Measurements from ENCODE around the gene ACKR2. TPM values are rescaled to one million over a fixed set of nuclear protein-coding genes. Genes with fewer than 3 reads are reported as not detected.

ACKR2 gene
- total and polyA plus RNA-seq, 2 experiments from 2014 or later = 0.35 TPM; not detected in 1

- Histone ChIP-seq H3K4me3 (no peak overlapping the region), H3K27me3 (ENCODE audit: insufficient read depth) (no peaks in the 10 kb centered on the region), H2AFZ (no peak overlapping the region), H3K79me2 (replicated peaks; ENCODE audit: insufficient read depth) (no peaks in the 10 kb centered on the region), H3K9me2 (ENCODE audit: insufficient read depth) (no peaks in the 10 kb centered on the region), H3F3A (replicated peaks; ENCODE audit: low read depth) (no peaks in the 10 kb centered on the region), H3K4me2 (no peak overlapping the region), H3K27ac (ENCODE audit: low read depth) (no peak overlapping the region), H3K4me1 (ENCODE audit: insufficient read depth) (peaks cover 7% of the 10 kb centered on the region), H4K20me1 (replicated peaks; ENCODE audit: insufficient read depth) (no peaks in the 10 kb centered on the region), H3K36me3 (ENCODE audit: insufficient read depth) (no peaks in the 10 kb centered on the region)
- H3K4me3 Mint-ChIP-seq = no peak overlapping the region
- peaks cover 9% of the 10 kb centered on the region for H3K27me3 Mint-ChIP-seq (ENCODE audit: insufficient read depth, low read depth, poor library complexity)
- peaks cover 13% of the 10 kb centered on the region for H3K4me1 Mint-ChIP-seq
- no peaks in the 10 kb centered on the region; the same call in 2 of the 3 replicates for H3K36me3 Mint-ChIP-seq (ENCODE audit: low read depth)
- peaks cover 22% of the 10 kb centered on the region; the same call in 2 of the 3 replicates for H3K9me3 Mint-ChIP-seq
- no peak for ATAC-seq
- no peak for TF ChIP-seq POLR2AphosphoS5 (IDR thresholded peaks at IDR 0.05; ENCODE audit: low read depth)
- no peak for TF ChIP-seq EZH2 (IDR thresholded peaks at IDR 0.05; ENCODE audit: low read depth, unreplicated experiment)
- TF ChIP-seq NANOG (IDR thresholded peaks at IDR 0.05; ENCODE audit: borderline replicate concordance) = no peak
- no peak for TF ChIP-seq EZH2phosphoT487 (IDR thresholded peaks at IDR 0.05; ENCODE audit: unreplicated experiment)
- TF ChIP-seq JUNB (IDR thresholded peaks at IDR 0.05; ENCODE audit: unreplicated experiment) = no peak
- no peak for TF ChIP-seq CREB1 (CRISPR knock-in tag; IDR thresholded peaks at IDR 0.05; ENCODE audit: low read depth)
- no peak for TF ChIP-seq ZNF331 (CRISPR knock-in tag; IDR thresholded peaks at IDR 0.05; ENCODE audit: low read depth)
- no peak for TF ChIP-seq STAT1 (IDR thresholded peaks at IDR 0.05; ENCODE audit: unreplicated experiment)
- TF ChIP-seq, protein P1, sequence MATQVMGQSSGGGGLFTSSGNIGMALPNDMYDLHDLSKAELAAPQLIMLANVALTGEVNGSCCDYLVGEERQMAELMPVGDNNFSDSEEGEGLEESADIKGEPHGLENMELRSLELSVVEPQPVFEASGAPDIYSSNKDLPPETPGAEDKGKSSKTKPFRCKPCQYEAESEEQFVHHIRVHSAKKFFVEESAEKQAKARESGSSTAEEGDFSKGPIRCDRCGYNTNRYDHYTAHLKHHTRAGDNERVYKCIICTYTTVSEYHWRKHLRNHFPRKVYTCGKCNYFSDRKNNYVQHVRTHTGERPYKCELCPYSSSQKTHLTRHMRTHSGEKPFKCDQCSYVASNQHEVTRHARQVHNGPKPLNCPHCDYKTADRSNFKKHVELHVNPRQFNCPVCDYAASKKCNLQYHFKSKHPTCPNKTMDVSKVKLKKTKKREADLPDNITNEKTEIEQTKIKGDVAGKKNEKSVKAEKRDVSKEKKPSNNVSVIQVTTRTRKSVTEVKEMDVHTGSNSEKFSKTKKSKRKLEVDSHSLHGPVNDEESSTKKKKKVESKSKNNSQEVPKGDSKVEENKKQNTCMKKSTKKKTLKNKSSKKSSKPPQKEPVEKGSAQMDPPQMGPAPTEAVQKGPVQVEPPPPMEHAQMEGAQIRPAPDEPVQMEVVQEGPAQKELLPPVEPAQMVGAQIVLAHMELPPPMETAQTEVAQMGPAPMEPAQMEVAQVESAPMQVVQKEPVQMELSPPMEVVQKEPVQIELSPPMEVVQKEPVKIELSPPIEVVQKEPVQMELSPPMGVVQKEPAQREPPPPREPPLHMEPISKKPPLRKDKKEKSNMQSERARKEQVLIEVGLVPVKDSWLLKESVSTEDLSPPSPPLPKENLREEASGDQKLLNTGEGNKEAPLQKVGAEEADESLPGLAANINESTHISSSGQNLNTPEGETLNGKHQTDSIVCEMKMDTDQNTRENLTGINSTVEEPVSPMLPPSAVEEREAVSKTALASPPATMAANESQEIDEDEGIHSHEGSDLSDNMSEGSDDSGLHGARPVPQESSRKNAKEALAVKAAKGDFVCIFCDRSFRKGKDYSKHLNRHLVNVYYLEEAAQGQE (IDR thresholded peaks at IDR 0.05; ENCODE audit: unreplicated experiment) = no peak
- H3K27ac Mint-ChIP-seq = no peak overlapping the region
- DNase-seq (ENCODE audit: low spot score) = no peak
Observed at GRCh38 chr3:42764561-42765295, 44.5 kb upstream of the ACKR2 start.

DNA sequence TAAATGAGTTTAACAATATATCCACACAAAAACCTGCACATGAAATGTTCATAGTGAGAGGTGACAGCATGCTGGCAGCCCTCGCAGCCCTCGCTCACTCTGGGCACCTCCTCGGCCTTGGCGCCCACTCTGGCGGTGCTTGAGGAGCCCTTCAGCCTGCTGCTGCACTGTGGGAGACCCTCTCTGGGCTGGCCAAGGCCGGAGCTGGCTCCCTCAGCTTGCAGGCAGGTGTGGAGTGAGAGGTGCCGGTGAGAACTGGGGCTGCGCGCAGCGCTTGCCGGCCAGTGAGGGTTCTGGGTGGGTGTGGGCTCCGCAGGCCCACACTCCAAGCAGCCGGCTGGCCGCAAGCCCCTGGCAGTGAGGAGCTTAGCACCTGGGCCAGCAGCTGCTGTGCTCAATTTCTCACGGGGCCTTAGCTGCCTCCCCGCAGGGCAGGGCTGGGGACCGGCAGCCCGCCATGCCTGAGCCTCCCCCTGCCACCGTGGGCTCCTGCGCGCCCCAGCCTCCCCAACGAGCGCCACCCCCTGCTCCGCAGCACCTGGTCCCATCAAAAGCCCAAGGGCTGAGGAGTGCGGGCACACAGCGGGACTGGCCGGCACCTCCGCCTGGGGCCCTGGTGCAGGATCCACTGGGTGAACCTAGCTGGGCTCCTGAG, 39.6 kb upstream of the ACKR2 start:
- no peak overlapping the region for H3K4me2 ChIP-seq
- no peak overlapping the region for H3K4me3 ChIP-seq
- peaks cover 11% of the 10 kb centered on the region for H3K27me3 ChIP-seq (ENCODE audit: insufficient read depth)
- H4K20me1 ChIP-seq (replicated peaks; ENCODE audit: insufficient read depth) = no peaks in the 10 kb centered on the region
- H2AFZ ChIP-seq = no peak overlapping the region
- no peaks in the 10 kb centered on the region for H3K36me3 ChIP-seq (ENCODE audit: insufficient read depth)
- no peak overlapping the region for H3K27ac ChIP-seq (ENCODE audit: low read depth)
- peaks cover 4% of the 10 kb centered on the region for H3K4me1 ChIP-seq (ENCODE audit: insufficient read depth)
- no peaks in the 10 kb centered on the region for H3K79me2 ChIP-seq (replicated peaks; ENCODE audit: insufficient read depth)
- DNase-seq (ENCODE audit: low spot score) = no peak
- Mint-ChIP-seq H3K27me3 (ENCODE audit: insufficient read depth, low read depth, poor library complexity) (peaks cover 29% of the 10 kb centered on the region), H3K27ac (no peak overlapping the region), H3K4me3 (no peak overlapping the region), H3K36me3 (ENCODE audit: low read depth) (peaks cover 6% of the 10 kb centered on the region), H3K9me3 (peaks cover 23% of the 10 kb centered on the region), H3K4me1 (peaks cover 15% of the 10 kb centered on the region)
- no peaks in the 10 kb centered on the region for H3K9me2 ChIP-seq (ENCODE audit: insufficient read depth)
- ATAC-seq = no peak
- H3F3A ChIP-seq (replicated peaks; ENCODE audit: low read depth) = peaks cover 2% of the 10 kb centered on the region; the same call in 1 of the 2 replicates
- TF ChIP-seq JUNB (IDR thresholded peaks at IDR 0.05; ENCODE audit: unreplicated experiment) = no peak
- TF ChIP-seq EZH2 (IDR thresholded peaks at IDR 0.05; ENCODE audit: low read depth, unreplicated experiment) = no peak
- TF ChIP-seq ZNF114 (CRISPR knock-in tag; IDR thresholded peaks at IDR 0.05) = no peak
- no peak for TF ChIP-seq POLR2AphosphoS5 (IDR thresholded peaks at IDR 0.05; ENCODE audit: low read depth)
- TF ChIP-seq CREB1 (CRISPR knock-in tag; IDR thresholded peaks at IDR 0.05; ENCODE audit: low read depth) = no peak
- no peak for TF ChIP-seq ZNF331 (CRISPR knock-in tag; IDR thresholded peaks at IDR 0.05; ENCODE audit: low read depth)
- TF ChIP-seq STAT1 (IDR thresholded peaks at IDR 0.05; ENCODE audit: unreplicated experiment) = no peak

Data from GM23338 (cell line).